NK-92 (cell line): ENCODE results near the gene UBAP2.

Experiments used
- DNase-seq: peaks from one replicate; lab custom pipeline; 2025; ENCODE audit not compliant: unreplicated experiment; lab: John Stamatoyannopoulos, UW

UBAP2 gene

DNA sequence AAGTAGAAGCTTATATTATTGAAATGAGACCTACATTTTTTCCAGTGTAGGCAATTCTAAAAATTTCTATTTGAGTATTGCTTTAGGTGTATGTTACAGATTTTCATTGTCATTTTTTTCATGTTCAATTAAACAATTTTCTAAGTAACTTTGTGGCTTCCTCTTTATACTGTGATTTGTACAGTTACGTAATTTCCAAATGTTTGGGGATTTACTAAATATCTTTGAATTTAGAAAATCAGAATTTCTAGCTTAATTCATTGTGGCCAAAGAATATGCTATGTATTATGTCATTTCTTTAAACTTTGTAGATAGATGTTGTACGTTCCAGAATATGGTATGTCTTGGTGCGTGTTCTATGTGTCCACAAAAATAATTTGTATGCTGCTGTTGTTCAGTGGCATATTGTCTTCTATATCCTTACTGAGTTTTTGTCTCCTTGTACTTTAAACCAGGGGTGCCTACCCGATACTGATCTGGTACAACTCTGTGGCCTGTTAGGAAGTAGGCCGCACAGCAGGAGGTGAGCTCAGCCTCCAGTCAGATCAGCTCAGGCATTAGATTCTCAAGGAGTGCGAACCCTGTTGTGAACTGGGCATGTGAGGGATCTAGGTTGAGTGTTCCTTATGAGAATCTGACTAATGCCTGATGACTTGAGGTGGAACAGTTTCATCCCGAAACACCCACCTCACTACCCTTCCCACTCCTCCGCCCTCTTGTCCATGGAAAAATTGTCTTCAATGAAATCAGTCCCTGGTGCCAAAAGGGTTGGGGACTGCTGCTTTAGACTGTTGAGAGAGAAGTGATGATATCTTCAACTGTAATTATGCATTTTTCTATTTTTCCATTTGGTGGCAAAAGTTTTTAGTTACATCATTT, 168.2 kb downstream of the UBAP2 start:
- DNase-seq = no peak

- no peak for DNase-seq
Observed at GRCh38 chr9:33878691-33879366, 169.9 kb downstream of the UBAP2 start.

GRCh38 chr9:33877727-33878489, 170.8 kb downstream of the UBAP2 start:
- DNase-seq = no peak
